ENCODE data around the gene SLX9. TPM values are rescaled to one million over a fixed set of nuclear protein-coding genes. Genes with fewer than 3 reads are reported as not detected.

SLX9 gene
- total and polyA plus RNA-seq, 10 donors: 6.1 to 35.4 (median 27.0) TPM

DNA sequence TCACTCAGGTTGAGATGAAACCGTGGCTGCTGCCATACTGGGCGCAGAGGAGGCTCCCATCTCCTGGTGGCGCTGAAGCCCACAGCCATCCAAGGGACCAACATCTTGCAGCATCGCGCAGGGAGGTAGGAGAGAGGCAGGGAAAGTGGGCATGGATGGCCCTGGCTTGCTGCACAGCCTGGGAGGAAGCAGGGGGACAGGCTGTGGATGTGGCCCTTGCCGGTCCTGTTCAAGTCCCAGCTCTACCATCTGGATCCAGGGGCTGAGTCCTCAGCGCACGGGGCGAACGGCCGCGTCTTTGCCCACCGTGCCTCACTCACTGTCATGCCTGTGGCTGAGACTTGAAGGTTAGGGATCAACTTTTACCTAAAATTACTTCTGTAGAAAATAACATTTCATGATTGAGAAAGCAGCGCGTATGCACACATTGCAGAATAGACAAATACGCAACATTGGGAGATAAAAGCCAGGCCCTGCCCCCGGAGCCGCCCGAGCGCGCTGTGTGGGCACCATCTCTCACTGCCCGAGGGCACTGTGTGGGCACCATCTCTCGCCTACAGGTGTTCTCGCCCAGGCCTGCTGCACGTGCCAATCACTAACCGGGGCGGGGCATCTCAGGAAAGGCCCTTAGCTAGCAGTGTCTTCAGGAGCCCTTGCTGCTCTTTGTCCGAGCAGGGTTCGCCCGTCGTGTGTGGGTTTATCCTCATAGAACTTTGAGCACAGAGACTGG is 11.5 kb downstream of the SLX9 start:
- H3K27ac ChIP-seq: no peak overlapping the region
- intact Hi-C loops (cut with DNase I; ENCODE audit: low total_unique reads): no loop called here

DNA sequence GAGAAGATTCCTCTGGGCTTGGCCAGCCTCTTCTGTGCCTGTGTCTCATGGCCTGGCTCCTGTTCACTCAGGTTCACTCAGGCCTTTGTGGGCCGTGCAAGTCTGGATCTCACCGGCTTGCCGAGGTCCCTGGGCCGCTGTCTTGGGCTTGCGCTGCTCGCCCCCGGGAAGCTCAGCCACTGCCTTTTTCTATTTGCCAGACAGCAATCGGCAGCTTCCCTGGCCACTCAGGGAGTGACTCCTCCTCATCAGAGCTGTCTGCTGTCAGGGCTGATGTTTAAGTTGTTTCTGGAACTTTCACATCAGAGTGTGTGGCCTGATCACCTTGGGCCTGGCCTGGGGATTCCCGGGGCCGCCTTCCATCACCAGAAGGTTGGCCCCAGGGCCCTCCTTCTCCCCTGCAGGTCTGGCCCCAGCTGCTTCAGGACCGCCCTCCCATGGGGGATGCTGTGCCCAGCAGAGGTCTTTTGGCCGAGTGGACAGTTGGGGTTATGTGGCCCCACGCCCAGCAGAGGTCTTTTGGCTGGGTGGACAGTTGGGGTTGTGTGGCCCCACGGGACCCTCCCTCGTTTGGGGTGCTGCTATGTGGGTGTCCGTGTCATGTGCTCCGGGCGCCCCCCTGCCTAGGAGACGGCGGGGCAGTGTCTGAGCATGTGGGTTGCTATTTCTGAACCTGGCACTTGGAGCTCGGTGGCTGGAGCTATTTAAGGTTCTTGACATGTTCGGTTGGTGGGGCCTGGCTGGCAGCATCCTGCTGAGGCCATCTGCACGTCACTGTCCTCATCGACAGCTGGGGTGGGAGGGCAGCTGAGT is 12.5 kb downstream of the SLX9 start:
- 76 to 87% (median 82%) methylated on average over 21 to 24 of the region's 24 CpGs for WGBS, 5 donors
- H3K36me3 ChIP-seq: peaks cover 0 to 90% (median 24%) of the 10 kb centered on the region in 6 donors
- no peak for TF ChIP-seq POLR2A (IDR thresholded peaks at IDR 0.05)
- TF ChIP-seq, protein P1, sequence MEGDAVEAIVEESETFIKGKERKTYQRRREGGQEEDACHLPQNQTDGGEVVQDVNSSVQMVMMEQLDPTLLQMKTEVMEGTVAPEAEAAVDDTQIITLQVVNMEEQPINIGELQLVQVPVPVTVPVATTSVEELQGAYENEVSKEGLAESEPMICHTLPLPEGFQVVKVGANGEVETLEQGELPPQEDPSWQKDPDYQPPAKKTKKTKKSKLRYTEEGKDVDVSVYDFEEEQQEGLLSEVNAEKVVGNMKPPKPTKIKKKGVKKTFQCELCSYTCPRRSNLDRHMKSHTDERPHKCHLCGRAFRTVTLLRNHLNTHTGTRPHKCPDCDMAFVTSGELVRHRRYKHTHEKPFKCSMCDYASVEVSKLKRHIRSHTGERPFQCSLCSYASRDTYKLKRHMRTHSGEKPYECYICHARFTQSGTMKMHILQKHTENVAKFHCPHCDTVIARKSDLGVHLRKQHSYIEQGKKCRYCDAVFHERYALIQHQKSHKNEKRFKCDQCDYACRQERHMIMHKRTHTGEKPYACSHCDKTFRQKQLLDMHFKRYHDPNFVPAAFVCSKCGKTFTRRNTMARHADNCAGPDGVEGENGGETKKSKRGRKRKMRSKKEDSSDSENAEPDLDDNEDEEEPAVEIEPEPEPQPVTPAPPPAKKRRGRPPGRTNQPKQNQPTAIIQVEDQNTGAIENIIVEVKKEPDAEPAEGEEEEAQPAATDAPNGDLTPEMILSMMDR (IDR thresholded peaks at IDR 0.05 in 8 of 11, conservative IDR thresholded peaks at IDR 0.05 in 3 of 11): no peak
- no peak for TF ChIP-seq POLR2AphosphoS5 (IDR thresholded peaks at IDR 0.05)
- DNase-seq: peak; percentile 70
- no peaks in the 10 kb centered on the region for H3K9me3 ChIP-seq
- no peak overlapping the region for H3K4me3 ChIP-seq
- no peak overlapping the region for H3K27ac ChIP-seq
- intact Hi-C loops (cut with DNase I; ENCODE audit: low total_unique reads): no loop called here
- H3K27me3 ChIP-seq (replicated peaks in 1 of 7): no peaks in the 10 kb centered on the region
- H3K4me1 ChIP-seq: peaks cover 8 to 89% (median 36%) of the 10 kb centered on the region in 6 donors

More for the DNA sequence above, 11.5 kb downstream of the SLX9 start:
- peaks cover 8 to 89% (median 41%) of the 10 kb centered on the region in 6 donors for H3K4me1 ChIP-seq
- no peak for TF ChIP-seq POLR2A (IDR thresholded peaks at IDR 0.05)
- TF ChIP-seq, protein P1 (IDR thresholded peaks at IDR 0.05 in 8 of 11, conservative IDR thresholded peaks at IDR 0.05 in 3 of 11): no peak
- TF ChIP-seq POLR2AphosphoS5 (IDR thresholded peaks at IDR 0.05): no peak
- H3K27me3 ChIP-seq (replicated peaks in 1 of 7): no peaks in the 10 kb centered on the region
- DNase-seq: peak; percentile 69
- no peaks in the 10 kb centered on the region for H3K9me3 ChIP-seq
- H3K4me3 ChIP-seq: no peak overlapping the region
- WGBS, 5 donors: 88 to 95% (median 93%) methylated on average over 24 to 31 of the region's 31 CpGs
- peaks cover 0 to 90% (median 20%) of the 10 kb centered on the region in 6 donors for H3K36me3 ChIP-seq

DNA sequence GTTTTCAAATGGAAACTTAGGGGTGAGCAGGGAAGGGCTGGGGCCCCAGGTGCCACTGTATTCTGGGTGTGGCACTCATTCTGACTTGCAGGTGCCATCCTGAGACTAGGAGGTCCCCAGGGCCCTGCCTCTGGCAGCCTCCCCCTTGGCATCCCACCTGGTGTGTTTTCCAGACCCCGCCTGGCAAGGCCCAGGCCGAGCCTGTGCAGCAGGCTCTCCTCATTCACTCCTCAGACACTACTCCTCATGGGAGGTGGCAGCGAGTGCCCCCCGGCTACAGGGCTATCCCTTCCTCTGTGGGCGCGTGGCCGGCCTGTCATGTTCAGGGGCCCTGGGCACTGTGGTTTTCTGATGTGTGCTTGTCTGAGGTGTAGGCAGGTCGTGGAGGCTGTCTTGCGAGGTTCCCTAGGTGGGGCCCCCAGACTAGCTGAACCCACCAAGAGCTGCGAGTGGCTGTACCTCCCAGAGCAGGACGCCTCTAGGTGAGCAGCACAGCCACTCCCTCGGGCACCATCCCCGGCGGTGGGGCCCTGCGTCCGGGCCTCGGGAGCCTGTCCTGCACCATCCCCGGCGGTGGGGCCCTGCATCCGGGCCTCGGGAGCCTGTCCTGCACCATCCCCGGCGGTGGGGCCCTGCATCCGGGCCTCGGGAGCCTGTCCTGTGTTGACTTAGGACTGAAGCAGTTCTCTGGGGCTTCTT is 13.2 kb downstream of the SLX9 start:
- WGBS, 5 donors: 80 to 91% (median 89%) methylated on average over 18 to 25 of the region's 25 CpGs
- H3K4me1 ChIP-seq: peaks cover 8 to 89% (median 32%) of the 10 kb centered on the region in 6 donors
- TF ChIP-seq, protein P1 (IDR thresholded peaks at IDR 0.05 in 8 of 11, conservative IDR thresholded peaks at IDR 0.05 in 3 of 11): no peak
- TF ChIP-seq POLR2A (IDR thresholded peaks at IDR 0.05) (no peak), POLR2AphosphoS5 (IDR thresholded peaks at IDR 0.05) (no peak)
- intact Hi-C loops (cut with DNase I; ENCODE audit: low total_unique reads): no loop called here
- DNase-seq: peak; percentile 69
- H3K27ac ChIP-seq: no peak overlapping the region
- no peaks in the 10 kb centered on the region for H3K9me3 ChIP-seq
- peaks cover 0 to 90% (median 21%) of the 10 kb centered on the region in 6 donors for H3K36me3 ChIP-seq
- H3K4me3 ChIP-seq: no peak overlapping the region
- H3K27me3 ChIP-seq (replicated peaks in 1 of 7): no peaks in the 10 kb centered on the region
